Heart left ventricle (tissue), 16 donors: ENCODE measurements around the gene PSMB10. TPM values are rescaled to one million over a fixed set of nuclear protein-coding genes. Genes with fewer than 3 reads are reported as not detected.

ENCODE experiments used
- ATAC-seq, 4 donors: fragments of 200-7000 bp; cut with Tn5 transposase; one replicate each; pipeline ENCODE4 v1.9.1; 2020 to 2022; ENCODE audit warnings: moderate library complexity in 4 of 4, mild to moderate bottlenecking in 3 of 4, moderate number of reproducible peaks in 1 of 4
- DNase-seq, 5 donors: peaks; one replicate each; pipeline ENCODE4 v3.0.0-alpha.2; 2020
- H3K27ac ChIP-seq, 12 donors: fragments of 200-600 bp; sonication (generic) in 4 of 12; one replicate each; pipeline versions ENCODE4 v1.5.0 to v1.8.0; 2016 to 2022; ENCODE audit warnings: mild to moderate bottlenecking in 2 of 12
- H3K27me3 ChIP-seq, 9 donors: fragments of 200-600 bp; sonication (generic) in 2 of 9; one replicate each; pipeline versions ENCODE4 v1.5.1 to v1.8.0; 2016 to 2022; ENCODE audit warnings: mild to moderate bottlenecking in 3 of 9
- H3K36me3 ChIP-seq, 9 donors: fragments of 200-600 bp; sonication (generic) in 2 of 9; one replicate each; pipeline versions ENCODE4 v1.5.0 to v1.8.0; 2018 to 2022; ENCODE audit warnings: mild to moderate bottlenecking in 2 of 9
- H3K4me1 ChIP-seq, 12 donors: fragments of 200-600 bp; sonication (generic) in 4 of 12; one replicate each; pipeline versions ENCODE4 v1.5.0 to v1.8.0; 2016 to 2022; ENCODE audit warnings: mild to moderate bottlenecking in 3 of 12
- H3K4me3 ChIP-seq, 12 donors: fragments of 200-600 bp; sonication (generic) in 4 of 12; one replicate each; pipeline versions ENCODE4 v1.5.0 to v1.8.0; 2017 to 2022; ENCODE audit warnings: mild to moderate bottlenecking in 9 of 12, moderate library complexity in 4 of 12
- H3K9me3 ChIP-seq, 12 donors: fragments of 200-600 bp; sonication (generic) in 4 of 12; one replicate each; pipeline versions ENCODE4 v1.5.0 to v1.8.0; 2016 to 2022; ENCODE audit warnings: mild to moderate bottlenecking in 1 of 12
- CTCF ChIP-seq, 12 donors: fragments of 200-600 bp; sonication (generic) in 4 of 12; IDR thresholded peaks; one replicate each; pipeline versions ENCODE4 v1.5.0 to v1.8.0; 2018 to 2022; ENCODE audit warnings: antibody characterized with exemption in 12 of 12, mild to moderate bottlenecking in 5 of 12
- POLR2A ChIP-seq, 2 donors: fragments of 450-650 bp; IDR thresholded peaks; one replicate each; pipeline ENCODE4 v1.6.1; 2017; ENCODE audit warnings: antibody characterized with exemption in 2 of 2, mild to moderate bottlenecking in 2 of 2, moderate library complexity in 2 of 2
- WGBS, 4 donors: extraction: QIAGEN DNeasy Blood & Tissue Kit in 2 of 4; methylation state at CpG; one replicate each; pipeline versions ENCODE4 v1.1.5 to v1.1.7; 2013 to 2018; 5-methylcytosine and 5-hydroxymethylcytosine counted together
- intact Hi-C, 10 donors: fragments of 100-400 bp; cut with DNase I; formaldehyde crosslinking; loops; one replicate each; pipeline versions ENCODE4 v1.11.1 to v1.14.2; 2022
- polyA plus RNA-seq, 2 donors: library from polyadenylated mRNA; stranded (reverse); fragments of 200-250 nt; gene quantifications; one replicate each; pipeline ENCODE4 v1.2.3, GENCODE V29; 2013
- total RNA-seq, 9 donors: library from RNA; depleted of rRNA in 2 of 9; stranded (reverse); fragments of >200 nt in 2 of 9; fragmentation: NEBNext Ultra II Directional in 3 of 9; extraction: Animal tissue kit (Norgen Biotek cat#: 25700) in 3 of 9; gene quantifications; one replicate each; pipeline versions ENCODE4 v1.1.0 to v1.2.4, GENCODE V29; 2016 to 2023
- donor health status: ischemic (EF 13 %, LVEDD 7.1; RV severe dilation, severe dysfunction).
- donor health status: healthy with polysubstance abuse.
- donor health status: DM: no; HTN: yes; CAD: no.
- donor health status: DM: no; HTN: no; CAD: no.
- donor health status: ischemic (EF 25% LVEDD 6.9; RV normal size, moderate dysfunction).
- donor health status: ischemic (EF 25% LVEDD 5.7; RV mildly dilated, moderate dysfunction).
- donor health status: healthy.
- donor health status: DM: yes; HTN: yes; CAD: no.
- donor health status: ischemic (EF 35%, LVEDD 5.7; RV mildly dilated, moderate dysfunction).
- donor health status: nonischemic (EF 11% LVEDD 7.7; RV severe dilation, severe dysfunction).
- donor health status: DM: yes; HTN: yes; CAD: no.
- donor health status: PGD.
- donor health status: ischemic (EF 29% LVEDD 5.4; RV normal size, mild dysfunction).
- donor health status: nonischemic (EF 23%, LVEDD 6.1; RV moderate dilation, normal function).

Gene PSMB10
- total and polyA plus RNA-seq, 11 donors = 39.4 to 182 (median 60.5) TPM

GRCh38 chr16:67901734-67902133 is 34.9 kb downstream of the PSMB10 start:
- intact Hi-C loops = no loop called here
- DNase-seq = no peak
- no peak for ATAC-seq
- Histone ChIP-seq H3K4me1 (peaks cover under 1 to 28% (median 15%) of the 10 kb centered on the region in 12 donors), H3K27ac (no peak overlapping the region), H3K27me3 (no peaks in the 10 kb centered on the region), H3K36me3 (peaks cover 0 to 28% (median 11%) of the 10 kb centered on the region in 9 donors), H3K9me3 (no peaks in the 10 kb centered on the region), H3K4me3 (no peak overlapping the region)
- WGBS, 4 donors = 96 to 100% (median 97%) methylated on average over 5 of the region's 5 CpGs
- TF ChIP-seq CTCF (IDR thresholded peaks at IDR 0.05) (no peak), POLR2A (IDR thresholded peaks at IDR 0.05) (no peak)

GRCh38 chr16:67897231-67897630 is 39.4 kb downstream of the PSMB10 start:
- TF ChIP-seq CTCF (IDR thresholded peaks at IDR 0.05) = no peak
- no peak for TF ChIP-seq POLR2A (IDR thresholded peaks at IDR 0.05)
- H3K9me3 ChIP-seq = no peaks in the 10 kb centered on the region
- no peaks in the 10 kb centered on the region for H3K27me3 ChIP-seq
- peaks cover 15 to 57% (median 48%) of the 10 kb centered on the region in 12 donors for H3K4me1 ChIP-seq
- intact Hi-C loops = no loop called here
- DNase-seq = no peak
- H3K27ac ChIP-seq = peak overlapping the region in 8 of 12 donors; percentile 9 to 68 (median 46)
- peak in 2 of 4 donors; percentile 11 to 29 for ATAC-seq
- H3K4me3 ChIP-seq = no peak overlapping the region
- H3K36me3 ChIP-seq = peaks cover 0 to 11% (median 3%) of the 10 kb centered on the region in 9 donors
- WGBS, 4 donors = 71 to 74% (median 74%) methylated on average over 3 of the region's 3 CpGs

DNA sequence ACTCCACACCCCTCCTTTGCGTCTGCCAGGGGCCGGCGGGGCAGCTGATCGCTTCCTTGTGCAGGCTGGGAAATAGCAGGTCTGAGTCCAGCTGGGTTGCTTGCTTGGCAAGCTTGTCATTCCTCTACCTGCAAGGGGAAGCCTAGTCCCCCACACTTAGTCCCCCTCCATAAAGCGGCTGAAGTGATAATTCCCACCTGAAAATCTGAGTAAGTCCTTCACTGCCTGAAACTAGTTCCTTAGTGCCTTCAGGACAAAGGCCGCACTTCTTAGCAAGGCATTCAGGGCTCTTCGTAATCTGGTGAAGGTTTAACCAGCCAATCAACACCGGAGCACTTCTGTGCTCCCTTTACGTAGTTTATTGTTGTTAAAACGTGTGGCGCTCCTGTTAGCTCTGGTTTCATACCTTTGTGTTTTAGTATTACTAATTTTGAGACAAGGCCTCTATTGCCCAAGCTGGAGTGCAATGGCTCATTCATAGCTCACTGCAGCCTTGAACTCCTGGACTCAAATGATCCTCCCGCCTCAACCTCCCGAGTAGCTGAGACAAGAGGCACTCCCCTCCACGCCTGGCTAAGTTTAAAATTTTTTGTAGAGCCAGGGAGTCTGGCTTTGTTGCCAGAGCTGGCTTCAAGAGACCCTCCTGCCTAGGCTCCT is 42.8 kb downstream of the PSMB10 start:
- DNase-seq (peak in 3 of 5 donors; percentile 49 to 69 (median 65)), ATAC-seq (no peak)
- peak overlapping the region; percentile 91 to 98 (median 93) for H3K27ac ChIP-seq
- 20 to 36% (median 21%) methylated on average over 10 to 14 of the region's 14 CpGs for WGBS, 4 donors
- intact Hi-C loops = no loop called here
- H3K4me1 ChIP-seq = peaks cover 15 to 59% (median 49%) of the 10 kb centered on the region in 12 donors
- no peaks in the 10 kb centered on the region for H3K36me3 ChIP-seq
- no peaks in the 10 kb centered on the region for H3K9me3 ChIP-seq
- peak overlapping the region; percentile 68 to 99 (median 86) for H3K4me3 ChIP-seq
- H3K27me3 ChIP-seq = no peaks in the 10 kb centered on the region
- TF ChIP-seq CTCF (IDR thresholded peaks at IDR 0.05) = no peak
- no peak for TF ChIP-seq POLR2A (IDR thresholded peaks at IDR 0.05)

DNA sequence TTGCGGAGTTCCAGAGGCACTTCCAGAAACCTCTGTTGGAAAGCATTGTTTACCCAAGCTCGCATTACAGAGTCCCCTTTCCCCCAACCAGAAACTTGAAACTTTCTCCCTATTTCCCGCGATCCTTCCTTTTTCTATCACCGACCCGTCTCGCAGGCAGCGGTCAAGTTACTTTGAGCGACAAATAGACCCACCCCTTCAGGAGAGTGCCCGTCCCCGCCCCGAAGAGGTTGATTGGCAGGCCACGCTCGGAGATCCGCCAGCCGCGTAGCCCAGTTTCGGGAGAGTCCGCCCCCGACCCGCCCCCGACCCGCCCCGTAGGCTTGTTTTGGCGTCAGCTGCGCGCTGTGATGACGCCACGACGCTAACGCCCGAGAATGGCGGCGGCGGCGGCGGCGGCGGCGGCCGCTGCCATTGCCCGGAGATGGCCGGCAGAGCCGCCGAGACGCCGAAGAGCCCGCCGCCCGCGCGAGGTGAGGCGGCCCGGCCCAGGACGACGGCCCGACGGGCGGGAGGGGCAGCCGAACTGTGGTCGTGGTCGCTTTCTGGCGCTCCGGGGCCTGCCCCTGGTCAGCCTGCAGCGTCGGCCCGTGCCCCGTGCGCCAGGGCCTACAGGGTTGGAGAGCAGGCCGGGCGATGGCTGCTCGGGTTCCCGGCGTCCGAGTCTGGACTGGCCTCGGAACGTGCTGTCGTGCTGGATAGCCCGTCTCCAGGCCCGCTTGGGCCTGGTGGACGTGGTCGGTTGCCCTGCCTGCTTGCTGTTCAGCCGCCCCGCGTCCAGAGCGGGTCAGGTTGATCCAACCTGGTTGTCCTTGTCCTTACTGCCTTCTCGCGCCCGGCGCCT is 43.5 kb downstream of the PSMB10 start, which contains the start of gene PSKH1:
TSS of gene PSKH1 (plus strand) at position 356 of the 844 bp plus-strand sequence. CDS start 15,496 bp downstream, outside the sequence.
- Histone ChIP-seq H3K27me3 (no peaks in the 10 kb centered on the region), H3K4me3 (peak within 1 kb of the TSS; percentile 68 to 99 (median 86)), H3K4me1 (peaks cover 15 to 55% (median 48%) of the 10 kb centered on the region in 12 donors), H3K27ac (peak within 1 kb of the TSS; percentile 91 to 98 (median 93)), H3K36me3 (no peaks in the 10 kb centered on the region), H3K9me3 (no peaks in the 10 kb centered on the region)
- WGBS, 4 donors = 0 to 1% (median 1%) methylated on average over 38 to 90 of the region's 90 CpGs
- ATAC-seq (peak; percentile 98 to 99 (median 98)), DNase-seq (peak; percentile 97 to 98 (median 97))
- TF ChIP-seq CTCF (IDR thresholded peaks at IDR 0.05) (no peak), POLR2A (IDR thresholded peaks at IDR 0.05) (peak; percentile 83 to 92)
- intact Hi-C loops = no loop called here
